HG03095 (cell line): ENCODE measurements around the gene GRIN1.

Source experiments
- ATAC-seq: cut with Tn5 transposase; IDR thresholded peaks from one replicate; pipeline ENCODE4 v1.9.1; 2021; ENCODE audit warnings: moderate library complexity; ENCODE audit not compliant: unreplicated experiment

Gene GRIN1

DNA sequence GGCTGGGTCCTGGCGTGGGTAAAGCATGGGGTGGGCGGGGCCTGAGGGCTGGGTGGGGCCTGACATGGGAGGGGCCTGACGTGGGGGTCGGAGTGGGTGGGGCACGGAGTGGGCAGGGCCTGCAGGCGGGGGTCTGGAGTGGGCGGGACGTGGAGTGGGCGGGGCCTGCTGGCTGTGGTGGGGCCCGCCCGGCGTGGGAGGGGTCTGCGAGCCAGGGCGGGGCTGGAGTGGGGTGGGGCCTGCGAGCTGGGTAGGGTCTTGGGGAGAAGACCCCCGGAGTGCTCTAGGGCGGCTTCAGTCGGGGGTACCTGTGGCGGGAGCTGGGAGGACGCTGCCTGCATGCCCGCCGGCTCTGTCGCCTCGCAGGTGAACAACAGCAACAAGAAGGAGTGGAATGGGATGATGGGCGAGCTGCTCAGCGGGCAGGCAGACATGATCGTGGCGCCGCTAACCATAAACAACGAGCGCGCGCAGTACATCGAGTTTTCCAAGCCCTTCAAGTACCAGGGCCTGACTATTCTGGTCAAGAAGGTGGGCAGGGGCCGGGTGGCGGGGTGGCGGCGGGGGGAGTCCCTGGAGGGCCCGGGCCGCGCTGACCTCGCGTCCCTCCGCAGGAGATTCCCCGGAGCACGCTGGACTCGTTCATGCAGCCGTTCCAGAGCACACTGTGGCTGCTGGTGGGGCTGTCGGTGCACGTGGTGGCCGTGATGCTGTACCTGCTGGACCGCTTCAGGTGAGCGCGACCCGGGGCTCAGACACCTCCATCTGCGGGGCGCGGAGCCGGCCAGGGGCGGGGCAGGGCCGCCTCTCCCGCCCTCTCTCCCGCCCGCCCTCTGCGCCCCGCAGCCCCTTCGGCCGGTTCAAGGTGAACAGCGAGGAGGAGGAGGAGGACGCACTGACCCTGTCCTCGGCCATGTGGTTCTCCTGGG is 22.9 kb downstream of the GRIN1 start:
- no peak for ATAC-seq

- no peak for ATAC-seq
These were observed 23.8 kb downstream of the GRIN1 start for GRCh38 chr9:137162505-137163364.

GRCh38 chr9:137163365-137163715 is 24.4 kb downstream of the GRIN1 start:
- no peak for ATAC-seq

GRCh38 chr9:137163805-137164204 is 24.9 kb downstream of the GRIN1 start:
- no peak for ATAC-seq

DNA sequence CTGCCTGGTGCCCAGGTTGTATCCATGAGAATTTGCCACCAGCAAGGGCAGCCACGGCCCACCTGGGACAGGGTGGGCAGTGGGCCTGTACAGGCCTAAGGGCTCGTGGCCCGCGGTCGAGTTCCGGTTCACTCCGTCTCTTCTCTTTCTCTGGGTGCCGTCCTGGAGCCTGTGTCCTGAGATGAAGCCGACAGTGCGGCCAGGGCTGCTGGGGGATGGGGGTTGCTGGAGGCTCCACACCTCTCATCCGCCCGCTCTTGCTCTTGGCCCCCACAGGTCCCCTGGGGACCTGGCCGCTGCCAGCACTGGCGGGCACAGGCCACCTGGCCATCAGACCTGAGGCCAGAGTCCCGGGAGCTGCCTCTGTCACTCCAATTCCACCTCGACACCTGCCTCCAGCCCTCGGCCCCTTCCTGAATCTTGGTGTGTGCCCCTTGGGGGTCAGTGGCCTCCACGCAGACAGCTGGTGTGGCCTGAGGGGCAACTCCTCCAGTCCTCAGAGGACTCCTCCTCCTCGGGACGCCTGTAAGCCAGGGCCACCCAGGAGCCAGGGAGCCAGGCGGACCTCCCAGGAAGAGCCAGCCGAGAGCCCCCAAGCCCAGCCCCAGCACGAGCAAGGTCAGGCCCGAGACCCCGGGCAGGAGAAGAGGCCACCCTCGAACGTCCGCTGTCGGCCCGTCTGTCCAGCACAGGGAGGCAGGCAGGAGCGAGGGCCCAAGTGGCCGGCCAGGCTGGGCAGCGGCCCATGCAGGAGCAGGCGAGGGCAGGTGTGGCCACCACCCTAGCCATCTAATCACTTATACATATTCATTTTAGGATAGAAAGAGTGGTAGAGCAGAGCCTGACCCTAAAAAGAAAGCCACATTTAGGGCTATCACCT is 25.7 kb downstream of the GRIN1 start:
- no peak for ATAC-seq

DNA sequence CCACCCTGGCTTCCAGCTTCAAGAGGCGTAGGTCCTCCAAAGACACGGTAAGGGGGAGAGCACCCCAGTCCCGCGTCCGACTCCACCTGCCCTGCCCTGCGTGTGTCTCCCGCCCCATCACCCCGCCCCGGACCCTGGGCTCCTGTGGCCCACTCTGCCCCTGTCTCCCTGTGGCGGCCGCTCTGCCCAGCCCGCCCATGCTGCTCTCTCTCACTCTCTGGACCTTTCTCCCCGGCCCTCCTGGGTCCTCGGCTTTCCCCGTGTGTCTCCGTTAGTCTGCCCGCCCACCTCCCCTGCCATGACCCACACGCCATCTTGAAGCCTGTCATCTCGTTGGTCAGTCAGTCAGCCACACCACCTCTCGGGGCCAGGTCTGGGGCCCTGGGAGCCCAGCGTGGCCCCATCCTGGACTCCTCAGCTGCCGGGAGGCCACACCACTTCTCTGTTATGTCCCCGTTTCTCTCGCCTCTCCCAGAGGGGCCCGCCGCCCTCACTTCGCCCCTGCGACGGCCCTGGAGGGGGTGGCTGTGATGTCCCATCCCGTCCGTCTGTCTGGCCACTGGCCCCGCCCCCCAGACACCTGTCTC is 26.4 kb downstream of the GRIN1 start:
- ATAC-seq, result no peak

- ATAC-seq, result no peak
These were observed 27.7 kb downstream of the GRIN1 start for GRCh38 chr9:137166380-137167229.

DNA sequence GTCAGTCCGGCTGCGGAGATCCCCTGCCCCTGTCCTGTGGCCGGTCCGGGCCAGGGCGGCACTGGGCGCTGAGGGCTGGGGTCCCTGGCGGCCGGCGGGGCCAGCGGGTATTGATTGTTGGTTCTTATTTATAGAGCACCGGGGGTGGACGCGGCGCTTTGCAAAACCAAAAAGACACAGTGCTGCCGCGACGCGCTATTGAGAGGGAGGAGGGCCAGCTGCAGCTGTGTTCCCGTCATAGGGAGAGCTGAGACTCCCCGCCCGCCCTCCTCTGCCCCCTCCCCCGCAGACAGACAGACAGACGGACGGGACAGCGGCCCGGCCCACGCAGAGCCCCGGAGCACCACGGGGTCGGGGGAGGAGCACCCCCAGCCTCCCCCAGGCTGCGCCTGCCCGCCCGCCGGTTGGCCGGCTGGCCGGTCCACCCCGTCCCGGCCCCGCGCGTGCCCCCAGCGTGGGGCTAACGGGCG is 28.4 kb downstream of the GRIN1 start:
- no peak for ATAC-seq

GRCh38 chr9:137167747-137168572 is 29.0 kb downstream of the GRIN1 start:
- no peak for ATAC-seq

GRCh38 chr9:137168573-137168903 is 29.6 kb downstream of the GRIN1 start:
- no peak for ATAC-seq

DNA sequence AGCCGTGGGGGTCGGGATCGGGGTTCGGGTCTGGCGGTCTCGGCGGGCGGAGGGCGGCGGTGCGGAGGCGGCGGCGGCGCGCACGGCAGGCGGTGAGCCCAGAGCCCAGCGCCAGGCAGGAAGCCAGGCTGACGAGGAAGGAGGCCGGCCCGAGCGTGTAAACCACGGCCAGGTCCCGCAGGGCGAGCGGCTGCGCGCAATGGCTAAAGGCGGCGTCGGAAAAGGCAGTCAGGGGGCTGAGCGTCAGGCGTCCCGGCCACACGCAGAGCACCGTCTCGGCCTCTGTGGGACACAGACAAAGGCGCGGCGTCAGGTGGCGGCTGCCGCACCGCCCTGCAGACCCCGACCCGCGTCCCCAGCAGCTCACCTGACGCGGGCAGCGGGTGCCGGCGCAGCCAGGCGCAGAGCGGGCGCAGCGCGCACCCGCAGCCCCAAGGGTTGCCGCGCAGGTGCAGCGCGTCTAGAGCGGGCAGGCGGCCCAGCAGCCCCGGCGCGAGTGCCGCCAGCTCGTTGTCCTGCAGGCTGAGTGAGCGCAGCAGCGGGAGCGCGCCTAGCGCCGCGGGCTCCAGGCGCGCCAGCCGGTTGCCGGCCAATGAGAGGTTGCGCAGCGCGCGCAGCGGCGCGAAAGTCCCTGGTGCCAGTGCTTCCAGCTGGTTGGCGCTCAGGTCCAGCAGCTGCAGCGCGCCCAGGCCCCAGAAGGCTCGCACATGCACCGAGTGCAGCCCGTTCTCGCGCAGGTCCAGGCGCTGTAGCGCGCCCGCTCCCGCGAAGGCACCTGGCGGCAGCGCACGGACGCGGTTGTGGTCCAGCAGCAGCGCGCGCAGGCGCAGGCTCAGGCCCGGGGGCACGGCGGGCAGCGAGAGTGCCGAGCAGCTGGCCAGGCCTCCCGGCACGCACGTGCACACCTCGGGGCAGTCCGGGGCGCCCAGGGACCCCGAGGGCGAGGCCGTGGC is 30.2 kb downstream of the GRIN1 start:
- no peak for ATAC-seq

DNA sequence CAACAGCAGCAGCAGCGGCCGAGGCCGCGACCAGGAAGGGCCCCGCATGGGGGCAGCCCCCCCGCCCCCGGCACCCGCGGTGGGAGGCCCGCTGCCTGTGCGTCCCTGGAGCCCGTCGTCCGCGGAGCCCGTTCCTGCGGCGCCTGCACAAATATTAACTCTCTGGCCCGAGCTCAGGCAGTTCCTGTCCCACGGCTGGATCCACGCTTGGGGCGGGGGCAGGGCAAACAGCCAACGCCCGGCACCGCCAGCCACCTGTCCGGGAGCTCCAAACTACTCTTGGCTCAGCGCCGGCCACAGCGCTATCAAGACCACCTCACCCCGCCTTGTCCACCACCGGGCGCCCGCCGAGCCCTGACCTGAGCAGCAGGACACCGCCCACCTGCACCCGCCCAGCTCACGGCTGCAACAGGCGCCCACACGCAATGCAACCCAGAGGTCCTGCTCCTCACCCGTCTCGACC is 31.0 kb downstream of the GRIN1 start, which contains the start of gene LRRC26:
Gene LRRC26, minus strand, starts transcription at position 156 of the 463 bp plus-strand sequence. Its CDS starts 108 bp downstream, at position 48.
- no peak for ATAC-seq

GRCh38 chr9:137170486-137171148 is 31.7 kb downstream of the GRIN1 start:
- no peak for ATAC-seq

DNA sequence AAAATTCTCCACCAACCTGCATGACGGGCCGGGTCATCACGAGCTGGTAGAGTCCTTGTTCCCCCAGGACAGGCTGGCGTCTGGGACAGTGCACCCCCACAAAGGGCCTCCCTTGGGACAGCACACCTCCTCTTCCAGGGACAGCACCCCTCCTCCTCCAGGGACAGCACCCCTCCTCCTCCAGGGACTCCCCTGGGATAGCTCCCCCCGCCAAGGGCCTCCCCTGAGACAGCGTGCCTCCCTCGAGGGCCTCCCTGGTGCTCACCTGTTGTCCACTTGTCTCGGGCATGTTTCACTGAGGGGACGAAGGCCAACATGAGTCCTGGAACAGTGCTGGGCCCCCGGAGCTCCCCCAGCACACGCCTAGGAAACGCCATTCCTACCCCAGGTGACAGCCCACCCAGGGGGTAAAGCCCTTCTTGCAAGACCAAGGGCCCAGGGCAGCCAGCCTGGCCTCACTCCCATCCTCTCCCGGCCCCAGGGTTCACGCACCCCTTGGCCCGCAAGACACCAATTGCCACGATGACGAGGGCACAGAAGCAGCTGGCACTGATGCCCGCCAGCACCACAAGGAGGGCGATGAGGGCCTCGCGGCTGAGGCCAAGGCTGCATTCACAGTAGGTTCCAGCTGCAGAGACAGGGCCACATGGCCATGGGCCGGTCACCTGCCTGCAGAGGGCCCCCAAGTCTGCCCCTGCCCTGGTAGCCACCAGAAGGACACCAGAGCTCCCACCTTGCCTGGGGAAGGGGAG is 32.4 kb downstream of the GRIN1 start:
- no peak for ATAC-seq

- no peak for ATAC-seq
These were observed 34.2 kb downstream of the GRIN1 start for GRCh38 chr9:137172901-137173795.
